Suppressor macrophage treated with lipopolysaccharide for 1 hour (primary cell): Measurements from ENCODE around the gene ATP9A.
"Not testable (repeated sequence)": the region's sequence is repeated elsewhere in the genome, so short reads cannot be mapped to it uniquely, and the experiment has no call there.

Source experiments
- DNase-seq, 3 donors: peaks; one replicate each; pipeline ENCODE4 v3.0.0-alpha.2; 2020 to 2022

Gene ATP9A

DNA sequence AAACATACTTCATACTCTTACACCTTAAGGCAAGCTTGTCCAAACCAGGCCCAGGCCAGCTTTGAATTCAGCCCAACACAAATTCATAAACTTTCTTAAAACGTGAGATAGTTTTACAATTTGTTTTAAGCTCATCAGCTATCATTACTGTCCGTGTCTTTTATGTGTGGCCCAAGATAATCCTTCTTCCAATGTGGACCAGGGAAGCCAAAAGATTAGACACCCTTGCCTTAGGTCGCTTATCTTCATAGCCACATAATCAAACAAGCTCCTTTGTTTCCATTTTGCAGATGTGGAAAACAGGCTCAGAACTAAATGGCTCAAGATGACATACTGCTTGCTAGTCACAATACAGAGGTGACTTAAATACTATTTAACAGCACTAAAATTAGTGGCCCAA, 28.1 kb upstream of the ATP9A start:
- DNase-seq: no peak

DNA sequence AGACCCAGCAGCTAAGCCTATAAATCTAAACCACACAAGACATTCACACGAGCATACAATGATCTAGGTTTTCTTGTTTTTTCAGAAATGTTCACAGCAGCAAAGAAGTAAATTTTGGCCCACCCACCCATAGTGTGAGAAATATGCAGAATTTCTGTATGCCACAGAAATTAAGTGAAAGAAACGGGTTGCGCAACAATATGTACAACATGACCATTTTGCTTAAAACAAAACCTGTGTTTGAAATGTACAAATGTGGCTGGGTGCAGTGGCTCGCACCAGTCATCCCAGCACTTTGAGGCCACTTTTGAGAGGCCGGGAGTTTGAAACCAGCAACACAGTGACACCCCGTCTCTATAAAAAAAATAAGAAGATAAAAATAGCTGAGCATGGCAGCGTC, 24.8 kb upstream of the ATP9A start:
- no peak for DNase-seq

DNA sequence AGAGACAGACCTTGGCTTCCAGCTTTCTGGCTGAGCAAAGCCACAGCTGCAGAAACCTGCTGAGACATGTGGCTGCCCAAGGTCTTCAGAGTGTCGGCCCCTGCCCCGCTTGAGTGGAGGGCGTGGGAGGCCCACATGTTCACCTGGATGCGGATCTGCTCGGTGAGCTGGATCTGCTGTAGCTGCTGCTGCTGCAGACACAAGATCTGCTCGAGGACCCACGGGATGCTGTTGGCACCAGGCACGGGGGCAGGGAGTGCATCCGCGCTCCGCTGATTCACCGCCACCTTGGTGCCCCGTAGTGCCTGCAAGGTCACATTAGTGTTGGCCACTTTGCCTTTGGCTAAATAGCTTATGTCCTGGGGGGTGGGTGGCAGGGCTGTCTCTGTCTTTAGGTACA, 23.4 kb upstream of the ATP9A start:
- no peak for DNase-seq

DNA sequence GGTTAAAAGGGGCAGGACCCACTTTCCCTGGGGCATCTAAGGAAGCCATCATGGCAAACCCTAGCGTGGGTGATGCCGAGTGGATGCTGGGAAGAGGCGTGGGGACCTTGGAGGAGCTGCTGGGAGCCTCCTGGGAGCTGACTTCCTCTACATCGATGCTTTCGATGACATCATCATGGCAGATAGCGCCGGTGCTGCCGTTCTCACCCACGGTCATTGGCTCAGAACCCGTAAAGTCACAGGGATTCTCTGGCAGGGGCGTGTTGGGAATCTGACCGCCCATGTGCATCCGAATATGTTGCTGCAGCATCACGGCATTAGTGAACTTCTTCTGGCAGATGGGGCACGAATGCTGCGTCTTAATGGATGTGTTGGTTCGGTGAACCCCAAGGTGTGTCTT, 22.1 kb upstream of the ATP9A start:
- no peak for DNase-seq

DNA sequence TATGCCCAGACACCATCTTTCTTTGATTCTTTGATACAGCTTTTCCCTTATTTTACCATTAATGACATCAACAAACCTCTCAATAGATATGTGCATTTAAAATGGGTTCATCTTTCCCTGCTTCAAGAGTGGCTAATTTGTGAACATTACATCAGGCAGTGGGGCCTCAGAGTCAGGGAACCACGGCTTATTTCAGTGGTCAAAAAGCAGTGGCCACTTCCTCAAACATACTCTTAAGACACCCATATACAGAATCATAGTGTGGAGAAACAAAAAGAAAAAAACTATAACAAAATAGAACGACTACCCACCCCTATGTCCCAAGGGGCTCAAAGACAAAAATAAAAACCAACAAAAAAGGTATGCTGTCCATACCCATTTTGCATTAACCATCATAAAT, 21.2 kb upstream of the ATP9A start:
- DNase-seq: no peak

DNA sequence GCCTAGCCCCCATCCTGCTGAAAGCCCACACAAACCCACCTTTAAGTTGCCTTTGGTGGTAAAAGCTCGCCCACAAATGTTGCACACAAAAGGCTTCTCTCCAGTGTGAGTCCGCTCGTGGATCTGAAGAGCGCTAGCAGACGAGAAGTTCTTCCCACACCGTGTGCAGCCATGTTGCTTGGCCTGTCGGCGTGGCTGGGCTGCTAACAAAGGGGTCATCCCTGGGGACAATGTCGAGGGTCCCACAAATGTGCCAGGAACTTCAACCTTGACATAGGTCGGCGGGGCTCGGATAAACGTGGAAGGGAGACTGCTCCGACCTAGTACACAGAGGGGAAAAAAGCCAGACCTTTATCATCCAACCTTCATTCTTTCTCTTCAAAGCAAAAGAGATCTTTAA, 20.6 kb upstream of the ATP9A start:
- no peak for DNase-seq

DNA sequence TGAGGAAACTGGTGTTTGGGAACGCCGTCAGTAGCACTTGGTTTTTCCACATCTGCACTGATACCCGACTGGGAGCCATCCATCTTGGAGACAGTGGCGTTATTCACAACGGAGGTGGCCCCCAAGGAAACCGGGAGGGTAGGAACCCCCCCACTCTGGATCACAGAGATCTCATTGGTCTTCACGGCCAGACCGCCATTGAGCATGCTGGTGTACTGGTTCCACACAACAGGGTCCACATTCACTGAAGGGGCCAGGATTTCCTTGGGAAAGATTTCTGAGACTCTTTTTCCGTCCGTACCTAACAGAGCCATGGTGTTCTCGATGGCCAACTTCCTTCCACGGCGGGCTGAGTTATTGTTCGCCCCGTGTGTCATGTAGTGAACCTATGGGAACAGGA, 16.1 kb upstream of the ATP9A start:
- DNase-seq: no peak

DNA sequence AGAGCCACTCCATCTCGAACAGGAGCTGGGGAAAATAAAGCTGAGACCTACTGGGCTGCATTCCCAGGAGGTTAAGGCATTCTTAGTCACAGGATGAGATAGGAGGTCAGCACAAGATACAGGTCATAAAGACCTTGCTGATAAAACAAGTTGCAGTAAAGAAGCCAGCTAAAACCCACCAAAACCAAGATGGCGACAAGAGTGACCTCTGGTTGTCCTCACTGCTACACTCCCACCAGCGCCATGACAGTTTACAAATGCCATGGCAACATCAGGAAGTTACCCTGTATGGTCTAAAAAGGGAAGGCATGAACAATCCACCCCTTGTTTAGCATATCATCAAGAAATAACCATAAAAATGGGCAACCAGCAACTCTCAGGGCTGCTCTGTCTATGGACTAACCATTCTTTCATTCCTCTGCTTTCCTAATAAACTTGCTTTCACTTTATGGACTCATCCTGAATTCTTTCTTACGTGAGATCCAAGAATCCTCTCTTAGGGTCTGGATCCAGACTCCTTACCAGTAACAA, 10.1 kb upstream of the ATP9A start:
- DNase-seq: not testable (repeated sequence)

DNA sequence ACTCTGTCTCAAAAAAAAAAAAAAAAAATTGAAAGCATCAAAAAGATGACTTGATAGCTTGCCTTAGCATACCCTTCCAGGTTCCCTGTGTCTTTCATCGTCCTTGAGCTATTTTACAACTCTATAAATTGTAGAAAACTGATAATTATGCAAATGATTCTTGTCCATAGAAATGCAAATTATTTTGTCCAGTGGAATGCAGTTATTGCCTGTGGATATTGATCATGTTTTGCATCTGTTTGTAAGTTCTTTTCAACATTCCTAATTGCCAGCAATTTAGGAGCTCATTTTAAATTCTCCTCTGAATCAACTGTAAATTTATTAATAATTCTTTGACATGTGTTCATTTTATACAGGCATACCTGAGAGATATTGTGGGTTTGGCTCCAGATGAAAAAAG, 7.1 kb upstream of the ATP9A start:
- DNase-seq: no peak

DNA sequence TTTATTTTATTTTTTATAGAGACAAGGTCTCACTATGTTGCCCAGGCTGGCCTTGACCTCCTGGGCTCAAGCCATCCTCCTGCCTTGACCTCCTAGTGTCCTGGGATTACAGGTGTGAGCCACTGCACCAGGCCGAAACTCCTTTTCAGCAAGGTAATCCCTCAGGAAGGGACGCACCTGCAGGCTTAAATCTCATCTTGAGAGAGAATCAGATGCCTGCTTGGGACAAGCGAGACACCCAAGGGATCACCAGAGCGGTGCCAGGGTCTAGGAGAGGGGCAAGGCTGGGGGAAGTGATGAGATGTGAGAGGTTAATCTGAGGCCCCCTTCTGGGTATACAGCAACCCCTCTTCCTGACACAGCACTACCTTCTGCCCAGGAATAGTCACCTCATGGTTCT, 4.0 kb upstream of the ATP9A start:
- no peak for DNase-seq

DNA sequence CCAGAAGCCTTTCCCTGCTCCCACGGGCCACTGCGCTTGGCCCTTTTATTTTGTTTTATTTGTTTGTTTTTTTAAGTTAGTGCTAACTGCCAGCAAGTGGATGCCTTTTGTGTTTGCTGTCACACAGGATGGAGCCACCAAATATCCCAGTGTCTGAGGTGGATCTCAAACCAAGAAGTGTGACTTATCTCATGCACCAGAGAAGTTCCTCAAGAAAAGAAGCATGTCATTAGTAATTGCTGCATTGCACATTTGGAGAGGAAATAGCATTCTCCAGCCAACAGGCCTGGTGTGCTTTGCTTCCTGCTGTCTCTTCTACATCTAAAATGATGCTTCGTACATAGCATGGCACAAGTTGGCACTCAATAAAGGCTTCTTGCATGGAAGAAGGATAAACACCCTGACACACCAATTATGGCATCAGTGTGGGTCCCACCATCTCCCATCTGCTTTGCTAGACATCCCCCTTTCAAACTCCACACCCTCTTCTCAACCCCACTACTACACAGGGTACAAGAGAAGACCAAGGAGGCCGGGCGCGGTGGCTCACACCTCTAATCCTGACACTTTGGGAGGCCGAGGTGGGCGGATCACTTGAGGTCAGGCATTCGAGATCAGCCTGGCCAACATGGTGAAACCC, 1.9 kb upstream of the ATP9A start:
- DNase-seq: peak in 1 of 3 donors; percentile 28

DNA sequence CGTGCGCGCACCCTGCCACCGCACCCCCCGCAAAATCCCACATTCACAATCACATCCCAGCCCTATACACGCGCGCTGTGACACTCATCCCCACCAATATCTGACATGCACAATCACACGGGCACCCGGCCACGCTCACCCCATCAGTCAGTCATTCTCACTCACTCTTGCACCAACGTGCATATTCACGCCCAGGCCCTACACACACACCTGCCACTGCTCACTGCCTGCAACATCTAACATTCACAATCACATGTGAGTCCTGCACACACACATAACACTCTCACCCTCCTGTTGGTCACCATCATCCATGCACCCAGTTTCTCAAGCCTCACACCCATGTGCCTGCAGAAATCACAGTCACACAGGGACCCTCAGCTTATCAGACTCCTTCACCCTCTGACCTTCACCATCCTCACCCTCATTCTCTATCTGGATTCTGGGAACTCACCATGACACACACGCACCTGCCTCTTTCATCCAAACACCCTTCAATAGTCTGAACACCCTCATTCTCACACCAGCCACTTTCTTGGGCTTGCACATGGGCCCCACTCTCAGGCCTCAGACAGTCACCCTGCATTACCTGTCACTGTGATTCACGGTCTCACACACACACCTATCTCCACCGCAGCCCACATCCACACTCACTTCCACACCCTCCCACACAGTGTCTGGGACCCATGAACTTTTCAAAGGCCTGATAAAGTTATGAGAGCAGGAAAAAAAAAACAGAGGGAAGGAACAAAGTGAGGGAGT, 748 bp upstream of the ATP9A start:
- no peak for DNase-seq

DNA sequence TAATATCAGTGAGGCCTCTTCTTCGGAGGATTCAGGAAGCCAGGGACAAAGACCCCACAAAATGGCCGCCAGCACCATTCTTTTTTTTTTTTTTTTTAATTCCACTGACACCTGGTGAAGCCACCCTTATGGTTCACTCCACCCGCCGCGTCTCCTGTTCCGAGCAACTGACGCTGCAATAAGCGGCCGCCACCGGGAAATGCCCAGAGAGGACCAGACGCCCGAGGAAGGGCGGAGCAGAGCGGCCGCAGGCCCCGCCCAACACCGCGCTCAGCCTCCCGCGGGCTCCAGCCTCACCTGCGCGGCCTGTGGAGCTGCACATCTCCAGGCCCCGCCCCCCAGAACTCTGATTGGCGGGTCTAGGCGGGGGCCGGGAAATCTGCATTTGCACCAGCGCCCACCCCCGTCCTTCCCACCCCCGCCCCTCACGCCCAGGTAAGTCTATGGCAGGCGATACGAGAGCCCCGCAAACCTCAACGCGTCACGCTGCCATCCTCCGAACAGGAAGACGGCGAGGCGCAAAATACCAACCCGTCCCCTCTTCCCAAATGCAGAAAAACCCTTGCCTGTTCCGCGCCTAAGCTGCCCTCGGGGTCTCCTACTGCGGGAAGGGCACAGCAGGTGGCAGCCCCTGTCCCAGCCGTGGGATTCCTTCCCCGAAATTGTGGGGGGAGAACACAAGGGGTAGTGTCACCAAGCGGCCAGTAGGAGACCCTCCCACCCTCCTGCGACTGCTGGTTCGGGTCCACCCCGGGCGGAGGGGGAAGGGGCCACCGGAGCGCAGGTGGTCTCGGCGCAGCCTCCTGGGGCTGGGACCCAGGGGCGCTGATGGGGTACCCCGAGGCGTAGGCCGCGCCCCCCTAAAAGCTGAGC, 960 bp downstream of the ATP9A start:
- DNase-seq: peak; percentile 34 to 70 (median 64)

DNA sequence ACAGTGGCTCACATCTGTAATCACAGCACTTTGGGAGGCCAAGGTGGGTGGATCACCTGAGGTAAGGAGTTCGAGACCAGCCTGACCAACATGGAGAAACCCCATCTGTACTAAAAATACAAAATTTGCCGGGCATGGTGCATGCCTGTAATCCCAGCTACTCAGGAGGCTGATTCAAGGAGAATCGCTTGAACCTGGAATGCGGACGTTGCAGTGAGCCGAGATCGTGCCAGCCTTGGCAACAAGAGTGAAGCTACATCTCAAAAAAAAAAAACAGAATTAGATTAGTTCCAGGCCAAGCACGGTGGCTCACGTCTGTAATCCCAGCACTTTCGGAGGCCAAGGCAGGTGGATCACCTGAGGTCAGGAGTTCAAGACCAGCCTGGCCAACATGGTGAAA, 2.8 kb downstream of the ATP9A start:
- not testable (repeated sequence) for DNase-seq

DNA sequence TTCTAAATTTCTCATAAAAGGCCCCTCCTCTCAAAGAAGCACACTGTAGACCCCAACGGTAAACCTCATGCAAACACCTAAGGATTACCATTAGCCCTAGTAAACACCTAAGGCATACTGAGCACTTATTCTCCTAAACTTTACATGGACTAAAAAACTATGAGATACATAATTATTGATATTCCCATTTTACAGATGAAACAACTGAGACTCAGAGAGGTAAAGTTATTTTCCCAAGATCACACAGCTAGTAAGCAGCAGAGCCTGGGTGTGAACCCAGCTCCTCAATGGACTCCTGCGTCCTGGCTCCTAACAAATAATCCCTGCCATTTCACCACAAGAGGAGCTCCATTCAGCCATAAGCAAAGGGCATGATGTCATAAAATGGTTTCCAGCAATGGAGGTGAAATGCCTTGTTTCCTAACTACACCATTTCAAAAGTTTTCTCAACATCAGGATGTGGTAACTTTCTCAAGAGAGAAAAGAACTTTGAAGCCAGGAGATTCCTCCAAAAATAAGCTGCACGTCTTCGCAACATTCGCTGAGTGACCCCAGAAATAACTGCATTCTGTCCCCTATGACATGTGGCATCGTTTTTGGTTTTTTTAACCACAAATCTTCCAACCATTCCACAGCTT, 4.1 kb downstream of the ATP9A start:
- peak in 1 of 3 donors; percentile 51 for DNase-seq

DNA sequence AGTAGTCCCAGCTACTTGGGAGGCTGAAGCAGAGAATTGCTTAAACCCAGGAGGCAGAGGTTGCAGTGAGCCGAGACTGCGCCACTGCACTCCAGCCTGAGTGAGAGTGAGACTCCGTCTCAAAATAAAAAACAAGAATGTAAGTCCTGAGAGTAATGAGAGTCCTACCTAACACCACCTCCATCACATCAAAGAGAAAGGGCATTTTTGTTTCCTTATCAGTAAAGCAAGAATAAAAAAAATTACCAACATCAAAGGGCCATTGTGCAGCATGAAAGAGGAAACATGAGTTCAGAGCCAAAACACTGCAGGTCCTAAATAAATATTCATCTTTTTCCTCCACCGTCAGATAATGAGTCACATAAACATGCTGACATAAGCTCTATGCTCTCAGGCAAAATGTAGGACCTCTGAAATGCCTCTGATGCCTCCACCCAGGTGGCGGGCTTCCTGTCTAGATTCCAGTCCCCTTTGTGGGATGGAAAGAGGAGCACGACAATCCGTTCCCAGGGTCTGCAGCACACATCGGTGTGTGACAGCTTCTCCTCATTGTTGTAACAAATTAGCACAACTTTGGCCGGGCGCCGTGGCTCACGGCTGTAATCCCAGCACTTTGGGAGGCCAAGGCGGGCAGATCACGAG, 7.2 kb downstream of the ATP9A start:
- no peak for DNase-seq

DNA sequence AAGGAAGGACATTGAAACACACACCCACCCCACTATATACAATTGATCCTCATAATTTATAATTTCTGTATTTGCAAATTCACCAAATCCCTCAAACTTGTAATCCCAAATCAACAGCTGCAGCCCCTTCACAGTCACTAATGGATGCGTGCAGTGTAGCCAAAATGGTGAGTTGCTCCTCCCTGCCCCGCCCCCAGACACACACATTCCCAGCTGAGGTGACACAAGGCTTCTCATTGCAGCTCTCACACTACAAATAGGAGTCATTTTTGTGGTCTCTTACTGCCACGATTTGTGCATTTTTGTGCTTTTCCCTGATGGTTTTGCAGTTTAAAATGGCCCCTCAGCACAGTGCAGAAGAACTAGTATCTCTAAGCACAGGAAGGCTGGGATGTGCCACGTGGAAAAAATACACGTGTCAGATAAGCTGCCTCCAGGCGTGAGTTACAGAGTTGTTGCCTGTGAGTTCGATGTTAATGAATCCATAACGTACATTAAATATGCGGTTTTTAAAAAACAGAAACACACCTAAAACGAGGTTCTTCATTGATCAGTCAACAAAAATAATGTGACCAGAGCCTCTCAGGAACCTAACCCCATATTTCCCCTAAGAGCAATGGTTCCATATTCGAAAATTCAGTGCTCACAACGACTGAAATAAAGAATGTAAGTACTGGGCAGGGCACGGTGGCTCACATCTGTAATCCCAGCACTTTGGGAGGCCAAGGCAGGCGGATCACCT, 8.2 kb downstream of the ATP9A start:
- DNase-seq: no peak

DNA sequence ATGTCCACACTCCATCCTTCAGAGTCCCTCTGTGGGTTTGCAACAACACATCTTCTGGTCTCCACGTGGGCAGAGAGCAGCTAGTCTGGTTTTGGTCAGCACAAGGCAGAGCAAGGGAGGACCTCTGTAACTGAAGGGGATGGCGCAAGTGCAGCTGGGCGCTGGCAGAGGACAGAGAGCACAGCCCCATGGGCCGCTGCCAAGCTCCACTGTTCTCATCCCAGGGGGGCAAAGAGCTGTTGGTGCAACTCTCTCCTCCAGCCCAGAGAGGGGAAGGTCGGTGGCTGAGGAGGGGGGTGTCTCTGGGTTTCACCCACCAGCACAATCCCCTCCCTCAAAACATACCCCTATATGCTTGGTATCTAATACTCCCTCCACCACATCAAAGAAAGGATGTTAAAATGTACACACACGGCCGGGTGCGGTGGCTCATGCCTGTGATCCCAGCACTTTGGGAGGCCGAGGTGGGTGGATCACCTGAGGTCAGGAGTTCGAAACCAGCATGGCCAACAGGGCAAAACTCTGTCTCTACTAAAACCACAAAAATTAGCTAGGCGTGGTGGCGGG, 9.1 kb downstream of the ATP9A start:
- no peak for DNase-seq

DNA sequence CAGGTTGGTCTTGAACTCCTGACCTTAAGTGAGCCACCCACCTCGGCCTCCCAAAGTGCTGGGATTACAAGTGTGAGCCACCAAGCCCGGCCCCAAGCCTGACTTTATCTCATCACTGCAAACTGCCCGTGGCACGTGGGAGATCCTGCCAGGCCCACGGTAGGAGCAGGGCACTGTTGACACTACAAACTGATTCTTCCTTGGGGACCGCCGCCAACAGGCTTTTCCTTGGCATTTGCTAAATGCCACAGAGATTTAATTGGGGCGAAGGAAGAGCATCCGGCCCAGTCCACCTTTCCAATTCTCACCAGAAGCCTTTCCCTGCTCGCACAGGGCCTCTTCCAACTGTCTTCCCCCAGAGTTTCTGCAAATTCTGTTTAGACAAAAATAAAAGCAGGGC, 11.0 kb downstream of the ATP9A start:
- DNase-seq: no peak

DNA sequence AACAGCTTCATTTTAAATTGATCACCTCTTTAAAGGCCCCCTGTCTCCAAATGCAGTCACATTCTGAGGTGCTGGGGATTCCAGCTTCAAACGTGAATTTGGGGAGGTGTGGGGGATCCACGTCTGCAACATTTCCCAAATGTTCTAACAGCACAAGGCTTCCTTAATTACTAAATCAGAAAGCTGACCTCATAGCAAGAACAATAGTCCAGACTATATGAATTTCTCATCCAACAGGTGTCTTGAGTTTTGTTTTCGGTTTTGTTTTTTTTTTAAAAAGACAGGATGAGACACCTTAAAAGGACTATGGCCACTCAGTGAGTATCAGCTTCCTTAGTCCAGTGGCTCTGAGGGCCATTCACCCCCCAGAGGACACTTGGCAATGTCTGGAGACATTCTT, 11.5 kb downstream of the ATP9A start:
- DNase-seq: no peak

DNA sequence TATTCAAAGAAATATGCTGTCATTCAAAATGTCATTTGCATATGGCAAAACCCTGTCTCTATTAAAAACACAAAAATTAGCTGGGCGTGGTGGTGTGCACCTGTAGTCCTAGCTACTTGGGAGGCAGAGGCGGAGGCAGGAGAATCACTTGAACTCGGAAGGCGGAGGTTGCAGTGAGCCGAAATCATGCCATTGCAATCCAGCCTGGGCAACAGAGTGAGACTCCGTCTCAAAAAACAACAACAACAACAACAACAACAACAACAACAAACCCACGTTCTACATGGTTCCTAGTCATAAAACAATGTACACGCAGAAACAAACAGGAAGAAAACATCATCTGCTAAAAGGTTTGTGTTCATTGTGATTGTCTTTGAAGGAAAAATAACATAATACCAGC, 15.0 kb downstream of the ATP9A start:
- DNase-seq: not testable (repeated sequence)
